AG09319 (cell line): ENCODE data around the gene TGM4.

Experiments used
- DNase-seq: peaks from one replicate; pipeline ENCODE4 v3.0.0-alpha.2; 2010; ENCODE audit warnings: low read depth; ENCODE audit errors: extremely low read depth
- CTCF ChIP-seq: IDR thresholded peaks from 2 replicates; pipeline ENCODE4 v1.5.1; 2011; ENCODE audit warnings: low read depth, mild to moderate bottlenecking, inconsistent platforms, low read length, moderate library complexity

Gene TGM4

GRCh38 chr3:44903751-44904150, 29.3 kb downstream of the TGM4 start:
- no peak for TF ChIP-seq CTCF
- DNase-seq = no peak

- no peak for DNase-seq
- no peak for TF ChIP-seq CTCF
Observed at GRCh38 chr3:44905446-44906157, 31.2 kb downstream of the TGM4 start.

DNA sequence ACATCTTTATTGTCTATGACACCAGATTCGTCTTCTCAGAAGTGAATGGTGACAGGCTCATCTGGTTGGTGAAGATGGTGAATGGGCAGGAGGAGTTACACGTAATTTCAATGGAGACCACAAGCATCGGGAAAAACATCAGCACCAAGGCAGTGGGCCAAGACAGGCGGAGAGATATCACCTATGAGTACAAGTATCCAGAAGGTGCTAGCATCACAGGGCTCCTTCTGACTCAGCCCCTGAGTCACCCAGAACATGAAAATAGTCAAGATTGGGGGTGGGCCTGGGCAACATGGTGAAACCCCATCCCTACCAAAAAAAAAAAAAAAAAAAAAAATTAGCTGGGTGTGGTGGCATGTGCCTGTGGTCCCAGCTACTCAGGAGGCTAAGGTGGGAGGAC, 32.6 kb downstream of the TGM4 start:
- TF ChIP-seq CTCF = no peak
- DNase-seq = no peak

DNA sequence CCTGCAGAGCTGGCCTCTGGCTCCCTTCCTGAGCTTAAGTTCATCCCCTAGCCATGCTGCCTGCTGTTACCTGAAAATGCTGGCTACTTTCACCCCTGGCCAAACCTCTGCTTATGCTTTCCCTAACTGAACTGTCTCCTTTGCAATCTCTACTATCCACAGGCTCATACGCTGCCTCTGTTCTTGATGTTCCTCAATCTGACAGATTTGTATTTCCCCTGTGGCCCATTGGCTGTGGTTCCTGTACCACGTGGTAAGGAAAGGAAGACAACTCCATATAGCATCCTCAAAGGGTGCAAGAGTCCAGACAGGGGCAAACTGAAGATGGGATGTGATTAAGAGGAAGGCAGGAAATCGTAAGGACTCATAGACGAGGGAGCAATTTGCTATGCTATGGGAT, 33.2 kb downstream of the TGM4 start:
- TF ChIP-seq CTCF = no peak
- DNase-seq = no peak

DNA sequence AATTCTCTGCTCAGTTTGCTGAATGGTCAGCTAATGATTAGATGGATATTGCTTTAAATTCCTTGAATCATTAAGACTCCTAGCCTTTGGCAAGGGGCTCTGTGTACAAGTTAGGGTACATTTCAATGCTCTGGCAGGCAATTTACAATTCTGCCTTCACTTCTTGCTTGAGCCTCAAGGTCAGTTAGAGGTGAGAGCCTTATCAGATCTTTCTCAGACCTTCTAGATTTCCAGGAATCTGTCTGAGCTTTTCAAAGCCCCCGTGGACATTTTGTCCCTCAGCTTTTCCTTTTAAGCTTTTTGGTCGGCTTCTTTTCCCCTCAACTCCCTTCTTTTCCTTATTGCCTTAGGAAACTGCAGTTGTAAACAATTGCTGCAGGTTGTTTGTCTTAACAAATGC, 34.7 kb downstream of the TGM4 start:
- DNase-seq = no peak

DNA sequence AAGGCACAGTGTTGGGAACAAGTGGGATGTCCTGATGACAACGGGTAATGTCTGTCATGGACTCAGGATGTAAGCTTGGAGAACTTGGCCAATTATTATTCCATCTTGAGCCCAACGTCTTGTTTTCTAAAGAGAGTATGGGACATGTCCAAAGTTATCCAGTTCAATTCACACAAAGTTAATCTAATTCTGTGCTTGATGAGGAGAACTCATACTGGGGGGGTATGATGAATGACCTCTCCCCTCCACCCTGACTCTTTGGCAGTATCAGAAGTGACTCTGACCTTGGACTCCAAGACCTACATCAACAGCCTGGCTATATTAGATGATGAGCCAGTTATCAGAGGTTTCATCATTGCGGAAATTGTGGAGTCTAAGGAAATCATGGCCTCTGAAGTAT, 36.3 kb downstream of the TGM4 start:
- TF ChIP-seq CTCF = no peak
- DNase-seq = no peak

More for the DNA sequence above, 34.7 kb downstream of the TGM4 start:
- no peak for TF ChIP-seq CTCF

- DNase-seq = peak; percentile 16
- peak; percentile 91 for TF ChIP-seq CTCF
Observed at GRCh38 chr3:44913868-44914468, 39.6 kb downstream of the TGM4 start.
